Activated CD4-positive, alpha-beta T cell treated with anti-CD3 and anti-CD28 coated beads, Interleukin-2, amount 10 ng/mL, durations not matched to agents 24 days and 14 days (primary cell): ENCODE measurements around the gene IKZF5. TPM values are rescaled to one million over a fixed set of nuclear protein-coding genes. Genes with fewer than 3 reads are reported as not detected.

Experiments
- DNase-seq: peaks from one replicate; pipeline ENCODE4 v3.0.0; 2022
- H3K27ac Mint-ChIP-seq: one replicate; pipeline ENCODE4 v1.8.0; 2022; ENCODE audit warnings: mild to moderate bottlenecking, mixed read lengths
- H3K27me3 Mint-ChIP-seq: one replicate; pipeline ENCODE4 v1.8.0; 2022; ENCODE audit warnings: mixed read lengths
- H3K36me3 Mint-ChIP-seq: one replicate; pipeline ENCODE4 v1.8.0; 2022; ENCODE audit warnings: low read depth, mild to moderate bottlenecking, mixed read lengths
- H3K4me1 Mint-ChIP-seq: one replicate; pipeline ENCODE4 v1.8.0; 2021; ENCODE audit warnings: mixed read lengths
- H3K4me3 Mint-ChIP-seq: one replicate; pipeline ENCODE4 v1.8.0; 2022; ENCODE audit warnings: mild to moderate bottlenecking, moderate library complexity, mixed read lengths
- H3K9me3 Mint-ChIP-seq: one replicate; pipeline ENCODE4 v1.8.0; 2021; ENCODE audit warnings: mixed read lengths
- intact Hi-C: fragments of 100-400 bp; cut with micrococcal nuclease; formaldehyde crosslinking; loops from one replicate; pipeline ENCODE4 v1.15.1; 2023
- total RNA-seq: library from RNA; stranded (reverse); gene quantifications from 2 replicates; pipeline ENCODE4 v1.2.3, GENCODE V29; 2022

Gene IKZF5
- total RNA-seq: 17.9 and 18.3 TPM in 2 replicates

- H3K36me3 Mint-ChIP-seq: peaks cover 17% of the 10 kb centered on the region
- peak within 1 kb of the TSS; percentile 100 for H3K27ac Mint-ChIP-seq
- peak within 1 kb of the TSS; percentile 98 for H3K4me3 Mint-ChIP-seq
- peaks cover 27% of the 10 kb centered on the region for H3K4me1 Mint-ChIP-seq
- intact Hi-C loops: loop anchor here (1.0 to 10.0 kb wide), 6 partner anchors 28 to 1786 kb away; partner anchors contain the start of genes ATE1, BUB3, C10orf88 and EEF1AKMT2
- no peaks in the 10 kb centered on the region for H3K9me3 Mint-ChIP-seq
- H3K27me3 Mint-ChIP-seq: no peaks in the 10 kb centered on the region
- DNase-seq: peak; percentile 98
Observed at GRCh38 chr10:123008355-123009104, at the start of gene IKZF5, which contains the start of gene ACADSB. Gene IKZF5 (minus strand): TSS chr10:123008795. CDS start chr10:122998625, 10,170 bp downstream. Gene ACADSB (plus strand): TSS chr10:123009006. CDS start chr10:123009030, 24 bp downstream.

GRCh38 chr10:123057968-123058367 is 49.4 kb upstream of the IKZF5 start:
- H3K36me3 Mint-ChIP-seq: peaks cover 3% of the 10 kb centered on the region
- H3K4me1 Mint-ChIP-seq: no peaks in the 10 kb centered on the region
- DNase-seq: no peak
- H3K27ac Mint-ChIP-seq: no peak overlapping the region
- H3K4me3 Mint-ChIP-seq: no peak overlapping the region
- H3K27me3 Mint-ChIP-seq: no peaks in the 10 kb centered on the region
- H3K9me3 Mint-ChIP-seq: no peaks in the 10 kb centered on the region
- intact Hi-C loops: no loop called here

GRCh38 chr10:123045961-123046731 is 37.6 kb upstream of the IKZF5 start:
- H3K27me3 Mint-ChIP-seq: no peaks in the 10 kb centered on the region
- peaks cover 4% of the 10 kb centered on the region for H3K4me1 Mint-ChIP-seq
- DNase-seq: no peak
- peaks cover 1% of the 10 kb centered on the region for H3K36me3 Mint-ChIP-seq
- H3K9me3 Mint-ChIP-seq: no peaks in the 10 kb centered on the region
- intact Hi-C loops: no loop called here
- no peak overlapping the region for H3K4me3 Mint-ChIP-seq
- no peak overlapping the region for H3K27ac Mint-ChIP-seq

- Mint-ChIP-seq H3K4me3 (no peak overlapping the region), H3K27ac (no peak overlapping the region), H3K9me3 (no peaks in the 10 kb centered on the region), H3K4me1 (peaks cover 4% of the 10 kb centered on the region), H3K36me3 (peaks cover 1% of the 10 kb centered on the region), H3K27me3 (no peaks in the 10 kb centered on the region)
- DNase-seq: no peak
- intact Hi-C loops: no loop called here
Observed at GRCh38 chr10:123044391-123044790, 35.8 kb upstream of the IKZF5 start.

- Mint-ChIP-seq H3K36me3 (peaks cover 1% of the 10 kb centered on the region), H3K27ac (no peak overlapping the region), H3K9me3 (no peaks in the 10 kb centered on the region), H3K27me3 (no peaks in the 10 kb centered on the region), H3K4me1 (peaks cover 7% of the 10 kb centered on the region), H3K4me3 (no peak overlapping the region)
- DNase-seq: peak; percentile 83
- intact Hi-C loops: loop anchor here (1.0 to 2.0 kb wide), 2 partner anchors 89 to 516 kb away; no protein-coding TSS in a partner anchor
Observed at GRCh38 chr10:123043409-123043925, 34.9 kb upstream of the IKZF5 start.

GRCh38 chr10:123042708-123043408 is 34.3 kb upstream of the IKZF5 start:
- intact Hi-C loops: loop anchor here (1.0 to 2.0 kb wide), 2 partner anchors 90 to 516 kb away; no protein-coding TSS in a partner anchor
- no peak for DNase-seq
- no peaks in the 10 kb centered on the region for H3K36me3 Mint-ChIP-seq
- no peak overlapping the region for H3K27ac Mint-ChIP-seq
- H3K9me3 Mint-ChIP-seq: no peaks in the 10 kb centered on the region
- H3K27me3 Mint-ChIP-seq: no peaks in the 10 kb centered on the region
- peaks cover 7% of the 10 kb centered on the region for H3K4me1 Mint-ChIP-seq
- H3K4me3 Mint-ChIP-seq: no peak overlapping the region

- Mint-ChIP-seq H3K27ac (no peak overlapping the region), H3K36me3 (peaks cover 4% of the 10 kb centered on the region), H3K4me3 (no peak overlapping the region), H3K27me3 (no peaks in the 10 kb centered on the region), H3K4me1 (peaks cover 7% of the 10 kb centered on the region), H3K9me3 (no peaks in the 10 kb centered on the region)
- no peak for DNase-seq
- intact Hi-C loops: no loop called here
Observed at GRCh38 chr10:123039632-123039930, 31.0 kb upstream of the IKZF5 start.

- Mint-ChIP-seq H3K4me1 (peaks cover 7% of the 10 kb centered on the region), H3K36me3 (peaks cover 6% of the 10 kb centered on the region), H3K27me3 (no peaks in the 10 kb centered on the region), H3K4me3 (no peak overlapping the region), H3K27ac (no peak overlapping the region), H3K9me3 (no peaks in the 10 kb centered on the region)
- intact Hi-C loops: no loop called here
- no peak for DNase-seq
Observed at GRCh38 chr10:123038782-123039631, 30.4 kb upstream of the IKZF5 start.

GRCh38 chr10:123035467-123036086 is 27.0 kb upstream of the IKZF5 start:
- no peak overlapping the region for H3K27ac Mint-ChIP-seq
- H3K36me3 Mint-ChIP-seq: peaks cover 6% of the 10 kb centered on the region
- intact Hi-C loops: no loop called here
- DNase-seq: no peak
- H3K9me3 Mint-ChIP-seq: no peaks in the 10 kb centered on the region
- peaks cover 4% of the 10 kb centered on the region for H3K4me1 Mint-ChIP-seq
- no peaks in the 10 kb centered on the region for H3K27me3 Mint-ChIP-seq
- no peak overlapping the region for H3K4me3 Mint-ChIP-seq

GRCh38 chr10:123034332-123034731 is 25.7 kb upstream of the IKZF5 start:
- Mint-ChIP-seq H3K27ac (no peak overlapping the region), H3K4me3 (no peak overlapping the region), H3K9me3 (no peaks in the 10 kb centered on the region), H3K4me1 (peaks cover 3% of the 10 kb centered on the region), H3K36me3 (peaks cover 7% of the 10 kb centered on the region), H3K27me3 (no peaks in the 10 kb centered on the region)
- no peak for DNase-seq
- intact Hi-C loops: no loop called here

GRCh38 chr10:123031124-123031523 is 22.5 kb upstream of the IKZF5 start:
- no peak overlapping the region for H3K27ac Mint-ChIP-seq
- H3K4me1 Mint-ChIP-seq: no peaks in the 10 kb centered on the region
- no peaks in the 10 kb centered on the region for H3K27me3 Mint-ChIP-seq
- no peak overlapping the region for H3K4me3 Mint-ChIP-seq
- H3K9me3 Mint-ChIP-seq: no peaks in the 10 kb centered on the region
- H3K36me3 Mint-ChIP-seq: peaks cover 5% of the 10 kb centered on the region
- no peak for DNase-seq
- intact Hi-C loops: no loop called here

GRCh38 chr10:123027861-123028260 is 19.3 kb upstream of the IKZF5 start:
- no peak for DNase-seq
- no peaks in the 10 kb centered on the region for H3K27me3 Mint-ChIP-seq
- intact Hi-C loops: no loop called here
- H3K4me3 Mint-ChIP-seq: no peak overlapping the region
- peaks cover 1% of the 10 kb centered on the region for H3K36me3 Mint-ChIP-seq
- H3K4me1 Mint-ChIP-seq: peaks cover 3% of the 10 kb centered on the region
- no peak overlapping the region for H3K27ac Mint-ChIP-seq
- no peaks in the 10 kb centered on the region for H3K9me3 Mint-ChIP-seq

- peaks cover 1% of the 10 kb centered on the region for H3K36me3 Mint-ChIP-seq
- no peak for DNase-seq
- no peak overlapping the region for H3K4me3 Mint-ChIP-seq
- H3K9me3 Mint-ChIP-seq: no peaks in the 10 kb centered on the region
- intact Hi-C loops: no loop called here
- H3K27me3 Mint-ChIP-seq: no peaks in the 10 kb centered on the region
- H3K27ac Mint-ChIP-seq: no peak overlapping the region
- H3K4me1 Mint-ChIP-seq: peaks cover 3% of the 10 kb centered on the region
Observed at GRCh38 chr10:123026302-123026701, 17.7 kb upstream of the IKZF5 start.
